Measurements from ENCODE around the gene DPM1. TPM values are rescaled to one million over a fixed set of nuclear protein-coding genes. Genes with fewer than 3 reads are reported as not detected.
A peak's percentile ranks its signal among the peaks of the same experiment; 100 is the strongest.

Gene DPM1
- total and polyA plus RNA-seq, 2 of the 8 experiments (the other 6 are each of a cell fraction or from before 2014, with no cell fraction given) = 42.3 to 57.0 TPM

DNA sequence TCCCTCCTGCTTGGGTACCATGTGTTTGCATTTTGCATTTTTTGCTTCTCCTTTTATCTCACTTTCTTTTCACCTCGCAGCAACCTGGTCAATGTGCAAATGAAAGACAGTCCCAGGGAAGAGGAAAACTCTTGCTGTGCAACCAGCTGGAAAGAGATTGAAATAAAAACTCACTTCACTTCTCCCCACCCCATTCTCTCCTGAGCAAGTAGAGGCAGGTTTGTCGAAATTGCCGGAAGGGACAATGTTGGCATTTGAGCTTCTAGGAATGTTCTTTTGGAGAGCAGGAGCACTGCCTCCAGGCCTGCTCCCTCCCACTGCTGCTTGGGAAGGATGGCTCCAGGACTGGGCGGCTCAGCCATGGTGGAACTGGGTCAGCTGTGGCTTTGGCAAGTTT is 34.0 kb upstream of the DPM1 start (continued):
- TF ChIP-seq CTBP2 (IDR thresholded peaks at IDR 0.05; ENCODE audit: borderline replicate concordance, insufficient read depth, insufficient read length, low read length) (no peak), POLR2AphosphoS5 (IDR thresholded peaks at IDR 0.05; ENCODE audit: low read depth, low read length) (no peak), FOSL1 (IDR thresholded peaks at IDR 0.05; ENCODE audit: insufficient read depth, low read depth, low read length) (no peak), BACH1 (IDR thresholded peaks at IDR 0.05; ENCODE audit: low read length) (no peak), SUZ12 (IDR thresholded peaks at IDR 0.05; ENCODE audit: low read length) (no peak), TBP (IDR thresholded peaks at IDR 0.05; ENCODE audit: low read depth, low read length) (no peak; the same call in 1 of the 2 replicates), YY1 (IDR thresholded peaks at IDR 0.05; ENCODE audit: low read depth, low read length) (no peak), KDM1A (IDR thresholded peaks at IDR 0.05; ENCODE audit: borderline replicate concordance, low read length) (no peak), CHD1 (IDR thresholded peaks at IDR 0.05; ENCODE audit: low read depth, low read length) (no peak), SIX5 (IDR thresholded peaks at IDR 0.05; ENCODE audit: low read depth, low read length) (no peak), RBBP5 (IDR thresholded peaks at IDR 0.05; ENCODE audit: borderline replicate concordance, low read depth, low read length) (no peak), EGR1 (IDR thresholded peaks at IDR 0.05; ENCODE audit: borderline replicate concordance, low read depth, low read length) (no peak), POU5F1 (IDR thresholded peaks at IDR 0.05; ENCODE audit: low read depth, low read length) (no peak), SP4 (IDR thresholded peaks at IDR 0.05; ENCODE audit: low read length) (no peak), SRF (IDR thresholded peaks at IDR 0.05; ENCODE audit: low read depth, low read length) (no peak), RFX5 (IDR thresholded peaks at IDR 0.05; ENCODE audit: borderline replicate concordance, low read depth, low read length) (no peak), CHD2 (IDR thresholded peaks at IDR 0.05; ENCODE audit: low read length) (no peak), HDAC2 (IDR thresholded peaks at IDR 0.05; ENCODE audit: borderline replicate concordance in 1 of 2, low read depth in 2 of 2, low read length in 2 of 2) (0 out of 4 replicates have a peak, but pooled peaks of 1 of the 2 experiments have one; percentile 9), RAD21 (IDR thresholded peaks at IDR 0.05 in 1 of 2, conservative IDR thresholded peaks at IDR 0.05 in 1 of 2; ENCODE audit: low read depth in 2 of 2, low read length in 2 of 2) (no peak), EZH2 (IDR thresholded peaks at IDR 0.05; ENCODE audit: low read depth, low read length, severe bottlenecking) (no peak), ZNF274 (IDR thresholded peaks at IDR 0.05; ENCODE audit: borderline replicate concordance, extremely low read depth, low read length) (no peak)
- TF ChIP-seq, protein P1, sequence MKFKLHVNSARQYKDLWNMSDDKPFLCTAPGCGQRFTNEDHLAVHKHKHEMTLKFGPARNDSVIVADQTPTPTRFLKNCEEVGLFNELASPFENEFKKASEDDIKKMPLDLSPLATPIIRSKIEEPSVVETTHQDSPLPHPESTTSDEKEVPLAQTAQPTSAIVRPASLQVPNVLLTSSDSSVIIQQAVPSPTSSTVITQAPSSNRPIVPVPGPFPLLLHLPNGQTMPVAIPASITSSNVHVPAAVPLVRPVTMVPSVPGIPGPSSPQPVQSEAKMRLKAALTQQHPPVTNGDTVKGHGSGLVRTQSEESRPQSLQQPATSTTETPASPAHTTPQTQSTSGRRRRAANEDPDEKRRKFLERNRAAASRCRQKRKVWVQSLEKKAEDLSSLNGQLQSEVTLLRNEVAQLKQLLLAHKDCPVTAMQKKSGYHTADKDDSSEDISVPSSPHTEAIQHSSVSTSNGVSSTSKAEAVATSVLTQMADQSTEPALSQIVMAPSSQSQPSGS (IDR thresholded peaks at IDR 0.05; ENCODE audit: low read length) = peak; percentile 31; the same call in 1 of the 2 replicates
